B cell (primary cell): ENCODE data around the gene NANOS2.

Source experiments
- CTCF ChIP-seq: fragments of 200-600 bp; IDR thresholded peaks from one replicate; pipeline ENCODE4 v1.8.0; 2022; ENCODE audit warnings: antibody characterized with exemption, mild to moderate bottlenecking
- EZH2 ChIP-seq: IDR thresholded peaks from 2 replicates; pipeline ENCODE4 v1.6.1; 2012; ENCODE audit warnings: borderline replicate concordance, low read depth, mild to moderate bottlenecking, moderate library complexity, low read length; ENCODE audit not compliant: insufficient read depth, poor library complexity, severe bottlenecking

DNA sequence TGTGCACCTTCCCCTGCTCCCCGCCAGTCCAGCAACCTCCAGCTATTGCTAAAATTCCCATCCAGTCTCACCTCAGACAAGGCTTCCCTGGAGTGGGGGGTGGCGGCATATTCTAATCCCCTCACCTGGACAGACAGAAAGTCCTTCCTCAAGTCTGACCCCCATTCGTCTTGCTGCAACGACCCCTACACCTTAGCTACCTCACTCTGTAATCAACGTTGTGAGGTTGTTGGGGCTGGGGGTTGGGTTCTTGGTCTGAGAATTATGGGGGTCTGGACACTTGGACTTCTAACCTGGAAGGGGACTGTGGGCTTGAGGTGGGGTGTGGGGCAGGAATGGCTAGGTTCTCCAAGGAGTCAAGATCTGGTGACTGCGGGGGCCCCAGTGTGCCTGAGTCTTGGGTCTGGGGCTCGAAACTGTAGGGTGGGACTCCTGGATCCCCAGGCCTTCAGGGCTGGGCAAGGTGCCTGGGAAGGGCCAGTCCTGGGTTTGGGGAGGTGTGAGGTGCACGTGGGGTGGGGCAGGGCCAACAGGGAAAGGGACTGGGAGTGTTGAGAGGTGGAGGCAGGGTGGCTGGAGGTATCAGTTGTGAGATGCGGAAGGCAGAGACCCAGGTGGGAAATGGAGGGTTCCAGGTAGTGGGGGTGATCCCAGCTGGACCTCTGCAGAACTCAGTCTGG, 49.2 kb downstream of the NANOS2 start:
- TF ChIP-seq EZH2 (no peak), CTCF (no peak)
